Measurements from ENCODE around the gene HYAL3.

HYAL3 gene

DNA sequence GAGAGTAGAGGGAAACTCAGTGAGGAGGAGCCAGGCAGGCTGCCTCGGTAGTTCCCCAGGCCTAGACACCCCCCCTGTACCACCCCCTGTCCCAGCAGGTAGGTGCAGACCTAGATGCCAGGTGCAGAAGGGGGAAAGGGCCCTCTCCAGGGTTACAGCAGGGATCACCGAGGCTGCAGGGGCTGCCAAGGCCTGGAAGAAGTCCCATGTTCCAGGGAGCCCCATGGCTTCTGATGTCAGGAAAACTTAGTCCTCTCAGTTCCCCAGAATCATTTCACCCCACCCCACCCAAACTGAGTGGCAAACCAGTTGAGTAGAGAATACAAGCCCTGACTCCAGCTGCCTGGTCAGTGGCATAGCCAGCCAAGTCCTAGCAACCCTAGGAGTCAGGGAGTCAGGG, 37.7 kb downstream of the HYAL3 start:
- DNase-seq (ENCODE audit: low read depth), result no peak
- in situ Hi-C loops (cut with HindIII; ENCODE audit: low sequenced_read_pairs), result no loop called here
- no peak overlapping the region for H3K4me3 ChIP-seq (ENCODE audit: low read depth, low read length)
- TF ChIP-seq CTCF (IDR thresholded peaks at IDR 0.05; ENCODE audit: low read depth, low read length, missing control alignments), result no peak

DNA sequence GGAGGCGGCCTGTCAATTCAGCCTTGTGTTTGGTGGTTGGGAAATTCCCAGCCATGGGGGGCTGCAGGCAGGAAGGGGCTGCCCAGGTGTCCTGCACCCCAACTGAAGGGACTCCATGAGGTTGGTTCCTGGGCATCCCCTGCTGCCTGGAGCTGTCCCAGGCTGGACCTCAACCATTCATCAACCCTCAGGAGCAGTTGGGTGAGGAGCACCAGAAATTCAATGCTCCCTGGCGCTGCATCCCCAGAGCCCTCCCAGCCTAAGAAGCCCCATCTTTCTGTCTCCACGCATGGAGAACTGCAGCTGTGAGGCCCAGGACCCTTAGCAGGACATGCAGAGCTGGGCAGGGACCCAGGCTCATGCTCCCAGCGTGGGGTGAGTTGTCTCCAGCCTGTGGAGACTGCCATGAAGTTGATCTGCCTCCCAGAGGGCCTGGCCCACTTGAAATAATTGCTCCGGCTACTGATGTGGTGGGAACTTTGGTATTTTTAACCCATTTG, 38.2 kb downstream of the HYAL3 start:
- in situ Hi-C loops (cut with HindIII; ENCODE audit: low sequenced_read_pairs), result no loop called here
- TF ChIP-seq CTCF (IDR thresholded peaks at IDR 0.05; ENCODE audit: low read depth, low read length, missing control alignments), result no peak
- H3K4me3 ChIP-seq (ENCODE audit: low read depth, low read length), result peak overlapping the region; percentile 33
- DNase-seq (ENCODE audit: low read depth), result no peak

DNA sequence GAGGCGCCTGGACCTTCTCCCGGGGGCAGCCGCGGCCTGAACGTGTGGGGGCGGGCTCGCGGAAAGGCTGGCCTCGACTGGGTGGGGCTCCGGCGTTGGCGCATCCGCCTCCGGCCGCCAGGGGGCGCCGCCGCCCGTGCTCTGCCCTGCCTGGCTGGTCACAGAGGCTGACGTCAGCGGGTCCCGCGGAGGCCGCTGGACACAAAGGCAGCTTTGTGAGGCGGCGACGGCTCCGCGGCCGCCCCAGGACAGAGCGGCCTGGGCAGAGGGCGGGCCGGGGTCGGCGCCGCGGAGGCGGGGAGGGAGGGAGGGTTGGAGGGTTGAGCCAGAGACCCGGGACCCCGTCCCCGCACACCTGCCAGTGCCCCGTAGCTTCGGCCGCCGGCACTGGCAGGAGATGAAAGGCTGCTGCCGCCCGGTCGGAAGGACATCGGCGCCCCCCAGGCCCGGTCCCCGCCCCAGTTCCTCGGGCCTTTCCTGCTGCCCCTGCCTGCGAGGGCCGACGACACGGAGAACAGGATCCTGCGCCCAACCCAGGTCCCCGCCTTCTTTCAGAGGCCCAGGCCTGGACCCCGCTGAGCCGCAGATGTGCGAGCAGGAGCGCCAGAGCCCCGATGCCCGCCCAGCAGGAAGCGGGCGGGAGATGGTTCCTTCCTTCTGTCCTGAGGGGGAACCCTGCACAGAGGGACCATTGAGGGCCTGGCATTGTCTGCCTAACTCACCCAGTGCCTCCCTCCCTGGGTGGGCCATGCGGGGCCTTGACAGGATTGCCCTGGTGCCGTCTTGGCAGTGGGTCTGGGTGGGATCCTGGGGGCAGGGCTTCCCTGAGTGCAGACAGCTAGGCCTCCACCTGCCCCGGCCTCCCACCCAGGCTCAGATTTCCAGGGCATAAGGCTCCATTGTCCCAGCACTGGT, 38.9 kb downstream of the HYAL3 start:
- peak; percentile 89 for TF ChIP-seq CTCF (IDR thresholded peaks at IDR 0.05; ENCODE audit: low read depth, low read length, missing control alignments)
- peak overlapping the region; percentile 33 for H3K4me3 ChIP-seq (ENCODE audit: low read depth, low read length)
- peak; percentile 68 for DNase-seq (ENCODE audit: low read depth)
- in situ Hi-C loops (cut with HindIII; ENCODE audit: low sequenced_read_pairs), result no loop called here

DNA sequence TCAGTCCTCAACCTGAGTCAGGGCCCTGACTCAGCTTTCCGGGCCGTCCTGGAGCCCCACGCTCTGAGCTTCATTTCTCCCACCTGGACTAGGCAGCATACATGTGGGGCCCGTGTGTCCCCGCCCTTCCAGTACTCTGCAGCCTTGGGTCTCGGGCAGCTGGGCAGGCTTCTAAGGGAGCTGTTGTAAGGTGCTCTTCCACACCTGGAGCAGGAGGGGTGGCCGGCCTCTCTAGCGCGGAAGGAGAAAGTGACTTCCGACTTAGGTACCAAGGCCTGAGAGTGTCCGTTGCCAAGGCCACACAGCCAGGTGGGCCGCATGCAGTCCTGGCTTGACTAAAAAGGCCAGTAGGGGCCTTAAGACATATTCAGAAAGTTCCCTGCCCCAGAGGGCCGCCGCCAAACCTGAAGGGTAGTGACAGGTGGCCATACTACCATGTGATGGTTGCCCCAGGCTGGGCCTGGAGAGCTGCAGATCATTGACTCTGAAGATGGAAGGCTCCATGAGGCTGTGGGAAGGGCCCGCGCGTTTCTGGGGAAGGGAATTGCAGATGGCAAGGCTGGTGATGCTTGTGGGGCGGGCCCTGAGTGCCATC, 39.7 kb downstream of the HYAL3 start:
- DNase-seq (ENCODE audit: low read depth), result no peak
- in situ Hi-C loops (cut with HindIII; ENCODE audit: low sequenced_read_pairs), result no loop called here
- TF ChIP-seq CTCF (IDR thresholded peaks at IDR 0.05; ENCODE audit: low read depth, low read length, missing control alignments), result no peak
- no peak overlapping the region for H3K4me3 ChIP-seq (ENCODE audit: low read depth, low read length)

DNA sequence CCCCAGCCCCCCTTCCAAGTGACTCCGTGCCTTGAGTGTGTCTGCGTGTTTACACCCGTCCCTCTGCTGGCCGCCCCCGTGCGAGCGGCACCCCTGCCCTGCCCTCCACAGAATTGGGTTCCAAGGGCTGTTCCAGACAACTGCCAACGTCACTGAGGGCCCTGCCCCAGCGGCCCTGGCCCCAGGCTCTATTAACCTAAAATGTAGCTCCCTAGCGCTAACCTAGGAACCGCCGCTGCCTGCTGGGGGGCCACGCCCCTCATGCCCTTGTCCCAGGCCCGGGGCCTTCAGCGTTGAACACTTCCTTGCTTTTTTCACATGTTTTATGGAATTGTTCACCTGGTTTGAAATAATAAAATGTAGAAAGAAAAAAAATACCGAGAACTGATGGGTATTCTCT, 40.2 kb downstream of the HYAL3 start:
- DNase-seq (ENCODE audit: low read depth), result no peak
- peak; percentile 3 for TF ChIP-seq CTCF (IDR thresholded peaks at IDR 0.05; ENCODE audit: low read depth, low read length, missing control alignments)
- in situ Hi-C loops (cut with HindIII; ENCODE audit: low sequenced_read_pairs), result no loop called here
- no peak overlapping the region for H3K4me3 ChIP-seq (ENCODE audit: low read depth, low read length)

DNA sequence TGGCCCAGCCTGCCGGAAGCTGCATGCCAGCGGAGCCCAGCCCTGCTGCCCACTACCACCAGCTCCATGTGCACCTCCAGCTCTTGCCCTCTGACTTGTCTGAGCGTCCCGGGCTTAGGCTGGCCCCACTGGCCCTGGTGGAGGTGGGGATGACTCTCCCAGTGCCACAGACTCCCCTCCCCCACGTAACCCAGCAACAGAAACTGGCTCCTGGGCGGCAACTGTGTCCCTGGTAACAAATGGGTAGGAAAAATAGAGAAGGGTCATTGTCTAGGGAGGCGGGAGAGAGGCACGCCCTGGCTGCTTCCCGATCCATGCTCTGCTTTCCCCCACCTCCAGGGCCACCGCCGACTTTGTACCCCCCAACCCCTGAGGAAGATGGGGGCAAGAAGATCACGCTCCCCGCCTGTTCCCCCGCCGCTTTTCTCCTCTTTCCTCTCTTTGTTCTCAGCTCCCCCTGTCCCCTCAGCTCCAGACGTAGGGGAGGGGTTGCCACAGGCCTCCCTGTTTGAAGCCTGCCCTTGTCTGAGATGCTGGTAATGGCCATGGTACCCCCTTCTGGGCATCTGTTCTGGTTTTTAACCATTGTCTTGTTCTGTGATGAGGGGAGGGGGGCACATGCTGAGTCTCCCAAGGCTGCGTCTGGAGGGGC, 41.0 kb downstream of the HYAL3 start:
- no peak for TF ChIP-seq CTCF (IDR thresholded peaks at IDR 0.05; ENCODE audit: low read depth, low read length, missing control alignments)
- H3K4me3 ChIP-seq (ENCODE audit: low read depth, low read length), result no peak overlapping the region
- in situ Hi-C loops (cut with HindIII; ENCODE audit: low sequenced_read_pairs), result no loop called here
- DNase-seq (ENCODE audit: low read depth), result no peak

All from astrocyte of the cerebellum (primary cell).